IPS-11a (cell line): Measurements from ENCODE around the gene EHF.

Source experiments
- H3K4me3 ChIP-seq: one replicate; pipeline ENCODE4 v1.5.1; 2013; ENCODE audit warnings: low read depth, low read length, control low read depth

The EHF gene

DNA sequence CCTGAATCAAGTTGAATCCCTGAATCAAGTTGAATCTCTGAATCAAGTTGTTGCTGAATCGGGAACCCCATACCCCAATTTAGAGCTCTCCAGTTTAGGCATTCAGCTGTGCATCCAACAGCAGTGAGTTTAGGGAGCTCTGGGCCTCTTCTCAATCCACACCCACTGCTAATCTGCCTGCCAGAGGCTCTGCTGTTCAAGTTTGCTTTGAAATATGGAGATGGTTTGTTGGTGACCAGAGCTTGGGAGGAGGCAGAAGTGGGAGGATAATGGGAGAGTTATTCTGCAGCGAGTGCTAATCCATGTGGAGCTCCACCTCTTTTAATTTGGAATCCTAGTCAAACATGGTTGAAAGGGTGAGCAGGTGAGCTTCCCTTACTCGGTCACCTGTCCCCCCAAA is 22.4 kb downstream of the EHF start:
- H3K4me3 ChIP-seq: no peak overlapping the region

DNA sequence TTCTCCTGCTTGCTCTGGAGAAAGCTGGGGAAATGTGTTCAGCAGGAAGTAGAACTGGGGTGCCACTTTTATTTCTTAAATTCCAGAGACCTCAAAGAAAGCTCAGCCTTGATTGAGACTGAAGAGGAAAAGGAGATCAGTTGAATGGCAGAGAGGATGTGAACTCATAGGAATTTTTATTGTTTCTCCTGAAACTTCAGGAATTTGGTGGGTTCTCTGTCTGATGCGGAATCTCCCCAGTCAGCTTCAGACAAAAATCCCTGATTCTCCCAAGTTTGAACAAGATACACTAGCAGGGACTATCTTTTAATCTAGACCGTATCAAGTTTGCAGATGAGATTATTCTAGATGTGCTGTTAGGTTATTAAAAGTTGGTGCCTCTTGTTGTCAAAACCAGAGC is 23.0 kb downstream of the EHF start:
- no peak overlapping the region for H3K4me3 ChIP-seq

DNA sequence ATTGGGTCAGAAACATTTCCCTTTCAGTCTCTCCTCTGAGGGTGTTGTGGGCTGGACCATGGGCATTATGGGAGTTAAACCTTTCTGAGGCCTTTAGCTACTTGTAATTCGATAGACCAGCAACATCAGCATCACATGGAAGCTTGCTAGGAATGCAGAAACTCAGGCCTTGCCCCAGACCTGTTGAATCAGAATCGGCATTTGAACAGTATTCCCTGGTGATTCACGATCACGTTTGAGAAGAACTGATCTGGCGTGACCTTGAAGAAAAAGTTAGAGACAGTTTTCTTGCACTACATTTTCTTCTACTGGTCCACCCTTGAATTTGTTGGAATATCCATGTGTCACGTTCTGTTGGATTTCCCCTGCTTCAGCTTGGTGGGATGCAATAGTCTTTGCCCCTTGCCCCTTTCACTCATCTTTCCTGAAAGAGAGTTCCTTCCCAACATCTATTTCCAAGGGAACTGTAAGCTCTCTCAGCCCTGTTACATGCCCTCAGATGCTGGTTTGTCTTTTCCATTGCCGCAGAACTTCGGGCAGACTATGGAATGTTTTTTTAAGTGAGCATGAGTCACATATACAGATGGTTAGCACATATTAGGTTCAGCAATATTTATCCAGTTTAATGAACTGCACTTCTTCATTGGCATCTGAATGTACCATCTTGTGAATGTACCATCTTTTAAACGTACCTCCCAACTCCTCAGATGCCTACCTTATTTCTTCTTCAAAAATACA is 23.9 kb downstream of the EHF start:
- H3K4me3 ChIP-seq: no peak overlapping the region

DNA sequence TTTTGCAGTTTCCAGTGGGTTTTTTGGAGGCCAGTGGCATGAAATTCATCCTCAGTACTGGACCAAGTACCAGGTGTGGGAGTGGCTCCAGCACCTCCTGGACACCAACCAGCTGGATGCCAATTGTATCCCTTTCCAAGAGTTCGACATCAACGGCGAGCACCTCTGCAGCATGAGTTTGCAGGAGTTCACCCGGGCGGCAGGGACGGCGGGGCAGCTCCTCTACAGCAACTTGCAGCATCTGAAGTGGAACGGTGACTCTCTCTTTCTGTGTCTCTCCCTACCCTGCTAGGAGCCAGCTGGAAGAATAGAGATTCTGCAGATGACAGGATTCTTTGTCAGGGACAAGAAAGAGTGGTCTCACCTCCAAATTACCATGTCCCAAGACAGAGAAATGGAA is 25.5 kb downstream of the EHF start:
- no peak overlapping the region for H3K4me3 ChIP-seq

DNA sequence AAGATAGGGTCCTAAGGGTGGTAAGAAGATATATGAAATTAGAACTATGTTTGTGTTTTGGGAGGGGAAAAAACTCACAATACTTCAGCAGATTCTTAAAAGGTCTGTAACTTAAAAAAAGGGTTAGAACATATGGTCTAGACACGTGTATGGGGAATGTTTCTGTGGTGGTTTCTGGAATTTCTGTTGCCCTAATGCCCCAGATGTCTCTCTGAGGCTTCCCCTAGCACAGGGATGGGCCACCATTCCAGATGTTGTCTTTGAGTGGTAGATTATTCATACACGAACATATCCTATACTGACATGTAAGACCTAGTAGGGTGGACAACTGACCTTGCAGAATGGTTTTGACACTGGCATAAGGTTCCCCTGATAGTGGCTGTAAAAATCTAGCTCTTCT is 26.2 kb downstream of the EHF start:
- H3K4me3 ChIP-seq: no peak overlapping the region

DNA sequence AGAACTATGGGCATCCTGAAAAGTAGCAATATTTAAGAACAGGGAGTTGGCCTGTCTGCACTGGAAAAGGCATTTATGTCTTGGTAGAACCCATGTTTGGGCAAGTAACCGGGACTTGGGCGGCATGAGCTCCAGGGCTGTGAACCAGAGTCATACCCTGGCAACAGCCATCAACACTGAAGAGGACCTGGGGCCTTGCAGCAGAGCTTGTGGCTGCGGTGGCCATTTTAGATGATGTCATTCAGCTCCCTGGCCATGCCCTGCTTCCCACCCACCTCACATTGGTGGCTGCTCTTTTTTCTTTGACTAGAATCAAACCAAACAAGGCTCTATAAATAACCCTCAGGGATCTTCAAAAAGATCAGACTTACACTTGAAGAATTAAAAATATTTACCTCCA is 26.6 kb downstream of the EHF start:
- no peak overlapping the region for H3K4me3 ChIP-seq

DNA sequence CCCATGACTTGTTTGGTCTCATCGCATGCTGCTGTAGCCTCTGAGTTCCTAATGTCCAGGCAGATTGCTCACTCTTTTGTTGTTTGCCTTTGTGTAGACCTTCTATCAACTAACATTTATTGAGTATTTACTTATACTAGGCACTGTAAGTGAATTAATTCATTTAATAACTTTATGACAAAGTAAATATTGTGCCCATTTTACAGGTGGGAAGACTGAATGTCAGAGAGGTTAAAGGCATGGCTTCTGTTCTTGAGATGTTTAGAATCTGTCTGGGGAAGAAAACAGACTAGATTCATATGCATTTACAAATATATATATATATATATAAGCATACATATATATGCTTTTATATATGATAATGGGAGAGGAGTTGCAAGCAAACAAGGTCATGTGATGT is 27.1 kb downstream of the EHF start:
- no peak overlapping the region for H3K4me3 ChIP-seq

DNA sequence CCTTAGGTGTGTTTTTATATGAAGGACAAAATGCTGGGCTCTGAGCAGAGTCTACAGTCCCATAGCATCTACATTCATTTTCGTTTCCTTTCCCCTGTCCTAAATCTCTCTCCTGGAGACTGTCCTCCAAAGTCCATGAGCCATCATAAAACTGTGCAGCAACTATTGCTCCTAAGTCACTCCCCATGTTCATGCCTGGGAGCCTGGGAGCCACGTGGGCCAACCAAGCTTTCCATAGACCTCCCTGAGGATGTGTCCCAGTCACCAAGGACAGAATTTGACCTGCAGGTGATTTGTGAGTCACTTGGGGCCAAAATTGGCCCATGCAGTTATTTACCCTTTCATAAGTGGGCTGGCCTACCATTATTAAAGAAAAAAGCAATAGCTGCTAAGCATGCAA is 28.7 kb downstream of the EHF start:
- no peak overlapping the region for H3K4me3 ChIP-seq

DNA sequence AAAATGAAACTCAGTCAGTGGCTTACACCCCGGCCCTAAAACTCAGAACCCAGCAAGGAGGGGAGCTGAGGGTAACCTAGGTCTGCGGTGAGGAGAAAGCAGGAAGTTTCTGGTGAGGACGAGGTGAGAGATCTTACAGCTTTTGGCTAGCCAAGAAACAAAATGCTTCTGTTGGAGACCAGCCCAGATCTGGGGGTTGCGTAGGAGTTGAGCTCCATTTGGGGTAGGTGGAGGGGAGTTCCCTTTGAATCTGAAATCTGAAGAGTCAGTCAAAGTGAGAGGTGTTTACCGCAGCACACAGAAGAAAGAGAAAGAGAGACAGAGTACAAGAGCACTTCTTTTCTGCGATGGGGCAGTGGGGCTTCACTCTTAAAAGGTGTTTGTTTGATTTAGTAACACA is 29.6 kb downstream of the EHF start:
- no peak overlapping the region for H3K4me3 ChIP-seq

DNA sequence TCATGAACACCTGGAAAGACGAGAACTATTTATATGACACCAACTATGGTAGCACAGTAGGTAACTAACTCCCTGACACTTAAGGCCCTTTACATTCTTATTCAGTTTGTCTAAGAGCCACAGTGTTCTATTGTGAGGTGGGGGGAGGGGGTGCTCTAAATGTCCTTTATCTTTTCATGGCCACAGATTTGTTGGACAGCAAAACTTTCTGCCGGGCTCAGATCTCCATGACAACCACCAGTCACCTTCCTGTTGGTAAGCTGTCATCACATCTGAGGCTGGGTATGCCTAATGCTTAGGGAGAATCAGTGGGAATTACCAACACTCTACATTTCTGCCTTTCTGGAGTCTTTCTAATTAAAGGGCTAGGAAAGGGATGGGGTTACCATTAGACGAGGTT is 30.7 kb downstream of the EHF start:
- H3K4me3 ChIP-seq: no peak overlapping the region

DNA sequence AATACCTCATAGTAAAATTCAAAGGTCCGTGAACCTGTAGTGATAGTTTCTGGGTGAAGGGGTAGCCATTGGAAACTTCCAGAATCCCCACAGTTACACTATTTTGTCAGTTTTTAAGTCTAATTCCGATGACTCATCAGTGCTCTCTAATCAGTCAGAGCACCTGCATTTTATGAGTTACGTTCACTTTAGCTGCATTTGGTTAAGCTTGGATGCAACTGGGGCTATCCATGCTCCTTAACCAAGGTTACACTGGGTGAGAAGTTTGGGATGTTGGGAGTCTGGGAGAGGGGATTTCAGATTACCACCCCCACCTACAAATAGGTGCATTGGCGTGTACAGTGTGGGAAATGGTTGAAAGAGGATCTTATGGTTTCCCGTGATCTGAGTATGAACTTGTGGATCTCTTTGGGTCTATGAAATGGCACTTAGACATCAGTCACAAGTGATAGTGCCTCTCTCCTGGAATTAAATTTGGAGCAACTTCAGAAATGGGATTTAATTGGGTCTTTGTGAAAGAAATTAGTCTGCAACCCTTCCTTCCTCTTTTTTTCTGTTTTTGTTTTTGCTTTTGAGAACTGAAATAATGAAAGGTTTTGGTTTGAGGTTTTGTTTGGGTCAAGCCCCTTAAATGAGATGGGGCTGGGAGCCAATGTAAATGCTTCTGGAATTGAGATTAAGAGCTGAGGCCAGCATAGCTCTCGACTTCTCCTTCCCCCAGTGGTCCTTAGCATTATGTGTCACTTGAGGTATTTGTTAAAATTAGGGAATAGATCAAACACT is 31.5 kb downstream of the EHF start:
- no peak overlapping the region for H3K4me3 ChIP-seq

DNA sequence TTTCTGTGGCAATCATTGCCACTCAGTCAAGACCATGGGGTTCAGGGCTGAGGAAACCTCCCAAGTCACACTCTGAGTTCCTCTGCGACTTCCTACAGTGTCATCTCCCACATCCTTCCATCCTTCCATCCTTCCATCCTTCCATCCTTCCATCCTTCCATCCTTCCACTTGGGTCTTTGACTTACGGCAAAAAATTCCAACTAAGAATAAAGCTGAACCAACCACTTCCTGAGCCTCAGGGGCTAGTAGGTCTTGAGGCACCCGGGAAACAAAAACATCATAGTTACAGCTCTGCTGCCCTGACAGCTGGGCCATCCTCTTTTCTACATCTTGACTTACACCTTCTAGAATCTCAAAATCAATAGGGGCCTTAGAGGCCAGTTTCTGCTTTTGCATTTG is 32.1 kb downstream of the EHF start:
- no peak overlapping the region for H3K4me3 ChIP-seq

DNA sequence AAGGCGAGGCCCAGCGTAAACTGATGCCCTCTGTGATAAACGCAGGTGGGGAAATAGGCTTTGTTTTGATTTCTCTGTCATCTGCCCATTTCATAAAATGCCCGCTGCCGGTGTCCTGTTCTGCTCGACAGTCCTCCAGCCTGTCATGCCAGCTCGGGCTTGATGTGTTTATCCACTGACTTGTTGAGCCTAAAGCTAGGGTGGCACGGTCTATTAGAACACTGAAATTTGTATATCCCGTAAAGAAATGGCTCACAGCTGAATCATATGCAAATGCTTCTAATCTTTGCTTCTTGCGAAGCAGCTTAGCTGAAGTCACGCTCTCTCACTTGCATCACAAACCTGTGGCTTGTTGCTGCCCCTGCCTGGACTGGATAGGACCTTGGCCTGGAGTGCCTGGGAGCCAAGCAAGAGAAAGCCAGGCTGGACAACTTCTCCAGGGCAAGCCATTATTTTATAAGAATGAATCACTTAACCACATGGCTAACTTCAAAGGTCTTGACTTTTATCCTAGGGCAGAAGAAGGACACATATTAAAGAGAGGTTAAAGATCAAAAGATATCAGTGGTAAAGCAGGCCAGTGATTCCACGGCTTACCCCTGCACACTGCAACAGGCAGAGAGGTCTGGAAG is 33.1 kb downstream of the EHF start:
- no peak overlapping the region for H3K4me3 ChIP-seq

DNA sequence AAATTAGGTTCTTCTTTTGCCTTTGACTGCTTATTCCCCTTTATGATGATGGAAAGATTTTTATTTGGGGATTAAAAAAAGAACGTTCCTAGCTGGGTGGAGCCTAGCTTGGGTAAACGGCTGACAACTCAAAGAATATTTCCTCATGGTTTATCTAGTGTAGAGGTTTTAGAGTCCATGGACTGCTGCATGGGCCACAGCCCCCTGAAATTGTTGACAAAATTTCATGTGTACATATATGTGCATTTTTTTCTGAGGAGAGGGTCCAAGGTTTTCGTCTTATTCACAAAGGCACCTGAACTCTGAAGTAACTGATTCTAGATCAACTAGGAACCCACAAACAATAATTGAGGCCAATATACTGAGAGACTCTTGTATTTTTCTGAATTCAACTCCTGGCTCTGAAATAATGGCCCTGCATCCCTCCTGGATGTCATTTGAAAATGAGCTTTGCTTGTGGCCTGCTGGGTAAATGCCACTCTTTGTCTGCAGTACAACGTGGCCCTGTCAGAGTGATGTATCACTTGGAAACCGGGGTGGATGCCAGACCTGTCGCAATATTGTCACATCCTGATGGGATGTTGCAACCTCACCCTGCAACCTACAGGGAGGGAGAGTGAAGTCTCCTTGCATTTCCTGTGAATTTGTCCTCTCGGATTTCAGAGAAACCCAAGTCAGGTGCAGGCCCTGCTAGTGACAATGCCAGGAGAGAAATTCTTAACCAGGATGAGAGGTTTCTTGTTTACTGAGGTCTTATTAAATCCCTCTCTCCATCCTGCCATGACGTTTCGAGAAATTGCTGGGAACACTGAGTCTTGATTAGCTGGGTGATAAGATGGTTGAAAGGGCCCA is 33.8 kb downstream of the EHF start:
- no peak overlapping the region for H3K4me3 ChIP-seq

DNA sequence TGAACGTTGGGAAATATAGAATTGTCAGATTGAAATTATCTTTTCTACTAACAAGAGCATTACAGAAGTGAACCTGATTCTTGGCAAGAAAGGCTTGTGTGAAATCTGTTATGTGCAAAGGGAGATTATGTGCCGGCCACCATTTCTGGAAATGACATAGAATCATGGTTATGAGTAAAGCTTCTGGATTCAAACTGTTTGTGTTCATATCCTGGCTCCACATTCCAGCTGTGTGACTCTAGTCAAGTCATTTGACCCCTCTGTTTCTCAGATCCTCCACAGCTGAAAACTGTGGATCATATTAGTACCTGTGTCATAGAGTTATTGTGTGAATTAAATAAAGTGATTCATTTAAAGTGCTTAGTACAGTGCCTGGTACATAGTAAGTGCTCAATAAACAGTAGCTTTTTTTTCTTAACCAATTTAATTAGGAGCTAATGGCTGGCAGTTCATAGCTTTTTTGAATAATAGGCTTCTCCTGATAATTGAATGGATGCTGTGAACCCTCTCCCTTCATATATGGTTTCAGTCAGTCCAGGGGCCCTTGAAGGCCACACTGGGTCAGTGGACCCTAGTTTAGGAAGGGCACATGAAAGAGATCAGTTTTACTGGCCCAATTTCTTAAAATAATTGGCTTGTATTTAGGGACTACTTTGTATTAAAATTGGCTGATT is 34.6 kb downstream of the EHF start:
- no peak overlapping the region for H3K4me3 ChIP-seq

DNA sequence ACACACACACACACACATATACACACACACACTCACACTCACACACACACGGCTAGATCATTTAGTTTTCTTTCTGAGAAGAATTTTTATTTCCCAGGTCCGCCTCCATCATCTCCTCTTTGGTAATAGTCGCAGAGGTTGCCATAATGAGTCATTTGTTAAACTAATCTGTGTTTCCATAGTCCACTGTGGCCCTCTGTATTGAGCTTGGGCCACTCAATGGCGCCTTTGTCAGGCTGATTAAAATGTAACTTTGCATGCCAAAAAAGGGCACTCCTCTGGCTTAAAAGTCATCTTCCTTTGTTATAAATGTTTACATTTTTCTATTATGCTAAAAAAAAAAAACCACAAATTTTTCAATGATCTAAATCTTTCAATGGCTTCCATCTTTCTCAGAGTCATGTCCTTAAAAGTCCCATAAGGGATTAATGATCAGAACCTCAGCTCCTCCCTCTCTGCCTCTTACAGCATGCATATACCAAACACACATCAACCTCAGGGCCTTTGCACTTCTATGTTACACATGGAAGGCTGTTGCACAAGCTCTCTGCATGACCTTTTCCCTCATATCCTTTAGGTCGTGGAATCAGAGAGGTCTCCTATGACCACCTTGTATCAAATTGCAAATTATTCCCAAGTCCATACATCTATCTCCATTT is 35.3 kb downstream of the EHF start:
- H3K4me3 ChIP-seq: no peak overlapping the region

DNA sequence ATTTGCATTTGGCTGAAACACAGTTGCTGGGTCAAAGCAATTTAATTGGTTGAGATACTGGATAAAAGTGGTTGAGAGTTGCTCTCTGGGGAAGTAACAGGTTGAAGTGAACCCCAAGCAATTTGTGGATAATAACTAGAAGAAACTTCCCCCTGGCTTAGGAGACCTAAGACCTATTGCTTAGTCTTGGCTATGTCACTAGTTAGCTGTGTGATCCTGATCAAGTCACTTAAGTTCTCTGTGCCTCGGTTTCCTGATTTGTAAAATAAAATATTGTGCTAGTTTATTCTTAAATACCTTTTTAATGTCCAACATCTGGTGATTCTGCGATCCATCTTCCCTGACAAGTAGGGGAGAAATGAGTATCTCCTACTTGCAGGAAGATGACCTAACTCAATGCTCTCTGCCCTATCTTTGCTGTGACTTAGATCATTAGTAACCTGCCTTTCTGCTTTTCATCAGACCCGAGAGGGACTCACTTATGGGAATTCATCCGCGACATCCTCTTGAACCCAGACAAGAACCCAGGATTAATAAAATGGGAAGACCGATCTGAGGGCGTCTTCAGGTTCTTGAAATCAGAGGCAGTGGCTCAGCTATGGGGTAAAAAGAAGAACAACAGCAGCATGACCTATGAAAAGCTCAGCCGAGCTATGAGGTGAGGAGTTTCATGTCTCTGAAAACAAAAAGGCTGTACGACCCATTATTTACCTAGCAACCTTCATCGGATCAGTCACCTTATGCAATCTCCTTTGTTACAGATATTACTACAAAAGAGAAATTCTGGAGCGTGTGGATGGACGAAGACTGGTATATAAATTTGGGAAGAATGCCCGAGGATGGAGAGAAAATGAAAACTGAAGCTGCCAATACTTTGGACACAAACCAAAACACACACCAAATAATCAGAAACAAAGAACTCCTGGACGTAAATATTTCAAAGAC is 37.5 kb downstream of the EHF start:
- H3K4me3 ChIP-seq: no peak overlapping the region

DNA sequence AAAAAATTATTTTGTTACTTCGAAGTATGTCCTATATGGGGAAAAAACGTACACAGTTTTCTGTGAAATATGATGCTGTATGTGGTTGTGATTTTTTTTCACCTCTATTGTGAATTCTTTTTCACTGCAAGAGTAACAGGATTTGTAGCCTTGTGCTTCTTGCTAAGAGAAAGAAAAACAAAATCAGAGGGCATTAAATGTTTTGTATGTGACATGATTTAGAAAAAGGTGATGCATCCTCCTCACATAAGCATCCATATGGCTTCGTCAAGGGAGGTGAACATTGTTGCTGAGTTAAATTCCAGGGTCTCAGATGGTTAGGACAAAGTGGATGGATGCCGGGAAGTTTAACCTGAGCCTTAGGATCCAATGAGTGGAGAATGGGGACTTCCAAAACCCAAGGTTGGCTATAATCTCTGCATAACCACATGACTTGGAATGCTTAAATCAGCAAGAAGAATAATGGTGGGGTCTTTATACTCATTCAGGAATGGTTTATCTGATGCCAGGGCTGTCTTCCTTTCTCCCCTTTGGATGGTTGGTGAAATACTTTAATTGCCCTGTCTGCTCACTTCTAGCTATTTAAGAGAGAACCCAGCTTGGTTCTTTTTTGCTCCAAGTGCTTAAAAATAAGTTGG is 38.3 kb downstream of the EHF start:
- H3K4me3 ChIP-seq: no peak overlapping the region
